B cell (primary cell): ENCODE measurements around the gene KDELR3. TPM values are rescaled to one million over a fixed set of nuclear protein-coding genes. Genes with fewer than 3 reads are reported as not detected.

Source experiments
- ATAC-seq: fragments of 200-7000 bp; cut with Tn5 transposase; one replicate; pipeline ENCODE4 v1.10.0; 2021; ENCODE audit warnings: low read depth, mild to moderate bottlenecking, moderate number of reproducible peaks, moderate library complexity
- CTCF ChIA-PET: fragments of 350-600 bp; sonication (Branson Sonifier 250); formaldehyde crosslinking; loops from one replicate; lab custom pipeline; 2021; ENCODE audit warnings: antibody characterized with exemption, inconsistent platforms; lab: Charles Lee
- POLR2A ChIA-PET: fragments of 350-600 bp; sonication (Branson Sonifier 250); formaldehyde crosslinking; loops from one replicate; lab custom pipeline; 2021; ENCODE audit warnings: antibody characterized with exemption; lab: Charles Lee
- DNase-seq: peaks from one replicate; pipeline ENCODE4 v3.0.0; 2013
- H2AFZ ChIP-seq: 2 replicates; pipeline ENCODE4 v1.6.1; 2012; ENCODE audit warnings: mild to moderate bottlenecking, low read depth, low read length; ENCODE audit not compliant: insufficient read depth, poor library complexity, severe bottlenecking
- H3K27ac ChIP-seq, 2 donors: 1 replicate in 1 of 2; 2 replicates in 1 of 2; pipeline ENCODE4 v1.5.1; 2012 to 2013; ENCODE audit warnings: low read length in 2 of 2, mild to moderate bottlenecking in 2 of 2, moderate library complexity in 1 of 2
- H3K27me3 ChIP-seq, 4 experiments: fragments of 200-600 bp in 1 of 4; sonication (generic) in 1 of 4; replicated peaks in 1 of 4; 1 replicate in 2 of 4; 2 replicates in 2 of 4; pipeline versions ENCODE4 v1.6.1 to v1.7.0; 2013 to 2016; ENCODE audit warnings: low read length in 3 of 4, mild to moderate bottlenecking in 2 of 4, mixed read lengths in 1 of 4, moderate library complexity in 1 of 4; ENCODE audit not compliant: insufficient read depth in 4 of 4, control insufficient read depth in 3 of 4; ENCODE audit errors: control extremely low read depth in 1 of 4
- H3K36me3 ChIP-seq, 2 experiments: replicated peaks in 1 of 2; 1 replicate in 1 of 2; 2 replicates in 1 of 2; pipeline versions ENCODE4 v1.6.1 to v1.7.1; 2013; ENCODE audit warnings: low read length in 1 of 2; ENCODE audit not compliant: insufficient read depth in 2 of 2, control insufficient read depth in 1 of 2; ENCODE audit errors: control extremely low read depth in 1 of 2, extremely low read depth in 1 of 2
- H3K4me1 ChIP-seq, 2 donors: fragments of 200-600 bp in 1 of 2; sonication (generic) in 1 of 2; 1 replicate in 1 of 2; 2 replicates in 1 of 2; pipeline versions ENCODE4 v1.5.1 to v1.6.1; 2013 to 2017; ENCODE audit warnings: low read length in 2 of 2; ENCODE audit not compliant: control insufficient read depth in 2 of 2, insufficient read depth in 2 of 2
- H3K4me2 ChIP-seq: replicated peaks from 2 replicates; pipeline ENCODE3; 2012; ENCODE audit warnings: mild to moderate bottlenecking, low read depth, low read length; ENCODE audit not compliant: poor library complexity, severe bottlenecking
- H3K4me3 ChIP-seq, 5 experiments: fragments of 200-600 bp in 1 of 5; sonication (generic) in 1 of 5; 1 replicate in 3 of 5; 2 replicates in 2 of 5; pipeline versions ENCODE4 v1.5.1 to v1.7.0; 2011 to 2016; ENCODE audit warnings: low read length in 4 of 5, mild to moderate bottlenecking in 4 of 5, low read depth in 2 of 5, control low read depth in 1 of 5, moderate library complexity in 1 of 5; ENCODE audit not compliant: insufficient read depth in 1 of 5; ENCODE audit errors: control extremely low read depth in 1 of 5, extremely low read depth in 1 of 5
- H3K79me2 ChIP-seq: fragments of 200-600 bp; sonication (generic); one replicate; pipeline ENCODE4 v1.6.0; 2016; ENCODE audit warnings: low read length; ENCODE audit not compliant: control insufficient read depth, insufficient read depth
- H3K9ac ChIP-seq: fragments of 200-600 bp; sonication (generic); 2 replicates; pipeline ENCODE4 v1.6.1; 2017; ENCODE audit warnings: mild to moderate bottlenecking, low read length, moderate library complexity
- H3K9me3 ChIP-seq, 3 donors: one replicate each; pipeline versions ENCODE4 v1.6.1 to v1.7.1; 2013; ENCODE audit warnings: low read length in 2 of 3; ENCODE audit not compliant: control insufficient read depth in 2 of 3, insufficient read depth in 1 of 3; ENCODE audit errors: control extremely low read depth in 1 of 3
- H4K20me1 ChIP-seq: 2 replicates; pipeline ENCODE4 v1.6.0; 2012; ENCODE audit warnings: mild to moderate bottlenecking, low read length; ENCODE audit not compliant: insufficient read depth, control insufficient read depth, poor library complexity, severe bottlenecking
- H3K27ac Mint-ChIP-seq: one replicate; pipeline ENCODE4 v1.8.0; 2021; ENCODE audit warnings: mixed read lengths
- H3K27me3 Mint-ChIP-seq: one replicate; pipeline ENCODE4 v1.8.0; 2021; ENCODE audit warnings: mixed read lengths
- H3K4me1 Mint-ChIP-seq: one replicate; pipeline ENCODE4 v1.8.0; 2021; ENCODE audit warnings: mixed read lengths
- H3K4me3 Mint-ChIP-seq: one replicate; pipeline ENCODE4 v1.8.0; 2021; ENCODE audit warnings: mixed read lengths
- H3K9me3 Mint-ChIP-seq: one replicate; pipeline ENCODE4 v1.8.0; 2022; ENCODE audit warnings: mixed read lengths; ENCODE audit not compliant: insufficient read depth
- CTCF ChIP-seq: fragments of 200-600 bp; IDR thresholded peaks from one replicate; pipeline ENCODE4 v1.8.0; 2022; ENCODE audit warnings: antibody characterized with exemption, mild to moderate bottlenecking
- EZH2 ChIP-seq: IDR thresholded peaks from 2 replicates; pipeline ENCODE4 v1.6.1; 2012; ENCODE audit warnings: borderline replicate concordance, low read depth, mild to moderate bottlenecking, moderate library complexity, low read length; ENCODE audit not compliant: insufficient read depth, poor library complexity, severe bottlenecking
- WGBS: methylation state at CpG from one replicate; pipeline ENCODE4 v1.1.5; 2013; ENCODE audit warnings: missing lambda C conversion rate; ENCODE audit not compliant: insufficient coverage; 5-methylcytosine and 5-hydroxymethylcytosine counted together
- intact Hi-C: fragments of 100-400 bp; cut with micrococcal nuclease; formaldehyde crosslinking; loops from one replicate; pipeline ENCODE4 v1.10.0; 2022
- polyA plus RNA-seq: library from polyadenylated mRNA; depleted of rRNA; stranded (reverse); fragments of >200 nt; gene quantifications from 2 replicates; pipeline ENCODE4 v1.2.3, GENCODE V29; 2012
- total RNA-seq, 2 donors: library from RNA; stranded (reverse); fragments of 120-200 nt in 1 of 2; gene quantifications; 1 replicate in 1 of 2; 2 replicates in 1 of 2; pipeline versions ENCODE4 v1.2.3 to v1.2.4, GENCODE V29; 2013 to 2022

The KDELR3 gene
- total and polyA plus RNA-seq, 2 donors (not counting 1 experiment from before 2014, with no cell fraction given), result not detected

- H3K36me3 ChIP-seq, result no peaks in the 10 kb centered on the region
These were observed 18.1 kb upstream of the KDELR3 start for GRCh38 chr22:38449776-38450175.

More at GRCh38 chr22:38449776-38450175, 18.1 kb upstream of the KDELR3 start:
- no peak overlapping the region for H2AFZ ChIP-seq
- H3K4me3 ChIP-seq, result no peak overlapping the region
- H3K79me2 ChIP-seq, result no peaks in the 10 kb centered on the region
- H3K9ac ChIP-seq, result no peak overlapping the region
- ATAC-seq (no peak), DNase-seq (no peak)
- POLR2A ChIA-PET, result no interaction called here
- peaks cover 8 to 15% of the 10 kb centered on the region in 2 donors for H3K4me1 ChIP-seq
- intact Hi-C loops, result no loop called here
- H3K27ac ChIP-seq, result no peak overlapping the region
- no peak overlapping the region for H3K4me2 ChIP-seq
- no peak overlapping the region for H3K4me3 Mint-ChIP-seq
- peaks cover 51% of the 10 kb centered on the region for H3K27me3 Mint-ChIP-seq
- no peaks in the 10 kb centered on the region for H3K9me3 Mint-ChIP-seq
- TF ChIP-seq CTCF (no peak), EZH2 (no peak)
- peaks cover 0 to 9% (median 0%) of the 10 kb centered on the region in 3 donors for H3K9me3 ChIP-seq
- WGBS, result 85% methylated on average over 4 of the region's 18 CpGs
- no peaks in the 10 kb centered on the region for H4K20me1 ChIP-seq
- CTCF ChIA-PET, result no interaction called here
- peaks cover 9% of the 10 kb centered on the region for H3K4me1 Mint-ChIP-seq
- no peak overlapping the region for H3K27ac Mint-ChIP-seq
- H3K27me3 ChIP-seq, result peaks cover 0 to 41% (median 20%) of the 10 kb centered on the region in 4 experiments
